CD14-positive monocyte (primary cell): ENCODE data around the gene HES2. TPM values are rescaled to one million over a fixed set of nuclear protein-coding genes. Genes with fewer than 3 reads are reported as not detected.

ENCODE experiments used
- DNase-seq, 3 donors: peaks; one replicate each; pipeline ENCODE4 v3.0.0-alpha.2; 2011 to 2022
- H2AFZ ChIP-seq: 2 replicates; pipeline ENCODE4 v1.6.0; 2012; ENCODE audit warnings: mild to moderate bottlenecking, low read depth, low read length, inconsistent platforms; ENCODE audit not compliant: insufficient read depth, poor library complexity, severe bottlenecking
- H3K27ac ChIP-seq, 2 donors: 1 replicate in 1 of 2; 2 replicates in 1 of 2; pipeline ENCODE4 v1.5.1; 2012 to 2013; ENCODE audit warnings: low read length in 2 of 2, control low read depth in 1 of 2, inconsistent platforms in 1 of 2, low read depth in 1 of 2, mild to moderate bottlenecking in 1 of 2
- H3K27me3 ChIP-seq, 2 donors: one replicate each; pipeline versions ENCODE4 v1.6.0 to v1.6.1; 2011 to 2013; ENCODE audit warnings: low read length in 2 of 2; ENCODE audit not compliant: control insufficient read depth in 2 of 2, insufficient read depth in 2 of 2
- H3K36me3 ChIP-seq, 2 donors: replicated peaks in 1 of 2; 1 replicate in 1 of 2; 2 replicates in 1 of 2; pipeline versions ENCODE4 v1.5.1 to v1.6.1; 2012 to 2013; ENCODE audit warnings: low read length in 2 of 2, control low read depth in 1 of 2, inconsistent platforms in 1 of 2, mild to moderate bottlenecking in 1 of 2; ENCODE audit not compliant: insufficient read depth in 2 of 2, control insufficient read depth in 1 of 2
- H3K4me1 ChIP-seq, 2 donors: 1 replicate in 1 of 2; 2 replicates in 1 of 2; pipeline versions ENCODE4 v1.5.1 to v1.6.1; 2012 to 2013; ENCODE audit warnings: low read length in 2 of 2, control low read depth in 1 of 2, inconsistent platforms in 1 of 2, mild to moderate bottlenecking in 1 of 2, moderate library complexity in 1 of 2; ENCODE audit not compliant: insufficient read depth in 2 of 2, control insufficient read depth in 1 of 2
- H3K4me2 ChIP-seq: replicated peaks from 2 replicates; pipeline ENCODE3; 2012; ENCODE audit warnings: low read length, moderate library complexity, mild to moderate bottlenecking; ENCODE audit not compliant: poor library complexity, severe bottlenecking; ENCODE audit errors: extremely low read depth
- H3K4me3 ChIP-seq, 3 experiments: fragments of 200-600 bp in 1 of 3; sonication (generic) in 1 of 3; replicated peaks in 1 of 3; 1 replicate in 2 of 3; 2 replicates in 1 of 3; pipeline ENCODE4 v1.5.1; 2011 to 2013; ENCODE audit warnings: low read length in 3 of 3, mild to moderate bottlenecking in 3 of 3, control low read depth in 2 of 3, low read depth in 2 of 3, inconsistent platforms in 1 of 3, moderate library complexity in 1 of 3
- H3K79me2 ChIP-seq: 2 replicates; pipeline ENCODE4 v1.6.0; 2012; ENCODE audit warnings: mild to moderate bottlenecking, control low read depth, inconsistent platforms, low read length, moderate library complexity; ENCODE audit not compliant: insufficient read depth
- H3K9ac ChIP-seq: 2 replicates; pipeline ENCODE4 v1.6.0; 2017; ENCODE audit warnings: low read length, mild to moderate bottlenecking; ENCODE audit not compliant: insufficient read depth, poor library complexity, severe bottlenecking
- H3K9me3 ChIP-seq, 2 donors: replicated peaks in 1 of 2; 1 replicate in 1 of 2; 2 replicates in 1 of 2; pipeline versions ENCODE4 v1.5.1 to v1.6.1; 2012 to 2013; ENCODE audit warnings: low read length in 2 of 2, control low read depth in 1 of 2; ENCODE audit not compliant: control insufficient read depth in 1 of 2, insufficient read depth in 1 of 2
- H4K20me1 ChIP-seq: 2 replicates; pipeline ENCODE4 v1.6.0; 2012; ENCODE audit warnings: mild to moderate bottlenecking, low read length, control low read depth, moderate library complexity; ENCODE audit not compliant: insufficient read depth
- H3K27ac Mint-ChIP-seq, 7 donors: one replicate each; pipeline ENCODE4 v1.8.0; 2020; ENCODE audit warnings: mild to moderate bottlenecking in 7 of 7, mixed read lengths in 7 of 7, moderate library complexity in 6 of 7, inconsistent platforms in 2 of 7
- H3K27me3 Mint-ChIP-seq, 3 donors: one replicate each; pipeline ENCODE4 v1.8.0; 2021 to 2022; ENCODE audit warnings: low read depth in 3 of 3, mild to moderate bottlenecking in 3 of 3, mixed read lengths in 3 of 3, moderate library complexity in 3 of 3, inconsistent platforms in 1 of 3
- H3K36me3 Mint-ChIP-seq, 2 donors: one replicate each; pipeline ENCODE4 v1.8.0; 2020; ENCODE audit warnings: mixed read lengths in 2 of 2, inconsistent platforms in 1 of 2, mild to moderate bottlenecking in 1 of 2
- H3K4me1 Mint-ChIP-seq: one replicate; pipeline ENCODE4 v1.8.0; 2020; ENCODE audit warnings: mild to moderate bottlenecking, mixed read lengths
- H3K4me3 Mint-ChIP-seq, 2 donors: one replicate each; pipeline ENCODE4 v1.8.0; 2020; ENCODE audit warnings: mild to moderate bottlenecking in 2 of 2, mixed read lengths in 2 of 2, moderate library complexity in 1 of 2
- H3K9me3 Mint-ChIP-seq, 7 donors: one replicate each; pipeline ENCODE4 v1.8.0; 2020 to 2022; ENCODE audit warnings: mixed read lengths in 7 of 7, mild to moderate bottlenecking in 6 of 7, moderate library complexity in 6 of 7, inconsistent platforms in 2 of 7
- CTCF ChIP-seq: fragments of 200-600 bp; IDR thresholded peaks from one replicate; pipeline ENCODE4 v1.8.0; 2022; ENCODE audit warnings: antibody characterized with exemption, mild to moderate bottlenecking
- WGBS: methylation state at CpG from one replicate; pipeline ENCODE4 v1.1.5; 2013; ENCODE audit warnings: missing lambda C conversion rate; ENCODE audit not compliant: insufficient coverage; 5-methylcytosine and 5-hydroxymethylcytosine counted together
- intact Hi-C, 2 donors: fragments of 100-400 bp; cut with micrococcal nuclease; formaldehyde crosslinking; loops; one replicate each; pipeline versions ENCODE4 v1.15.0 to v1.15.1; 2023
- polyA plus RNA-seq, 3 donors: library from polyadenylated mRNA; depleted of rRNA in 1 of 3; unstranded in 2 of 3; stranded (reverse) in 1 of 3; fragments of 300-500 nt in 2 of 3; fragments of >200 nt in 1 of 3; fragmentation: Illumina TruSeq in 2 of 3; gene quantifications; 1 replicate in 2 of 3; 2 replicates in 1 of 3; pipeline ENCODE4 v1.2.3, GENCODE V29; 2012 to 2021

HES2 gene
- polyA plus RNA-seq, 3 donors, result not detected

GRCh38 chr1:6465461-6466005, 45.8 kb upstream of the HES2 start:
- H3K36me3 ChIP-seq, result no peaks in the 10 kb centered on the region
- peaks cover 0 to 34% of the 10 kb centered on the region in 2 donors for H3K27me3 ChIP-seq
- no peak overlapping the region for H3K9ac ChIP-seq
- Mint-ChIP-seq H3K9me3 (peaks cover 0 to 6% (median 0%) of the 10 kb centered on the region in 7 donors), H3K4me3 (peak overlapping the region; percentile 51 to 70), H3K27ac (no peak overlapping the region), H3K4me1 (peaks cover 3% of the 10 kb centered on the region), H3K36me3 (no peaks in the 10 kb centered on the region), H3K27me3 (peaks cover 24 to 49% (median 36%) of the 10 kb centered on the region in 3 donors)
- peak overlapping the region; percentile 33 for H3K4me2 ChIP-seq
- H4K20me1 ChIP-seq, result no peaks in the 10 kb centered on the region
- no peak for DNase-seq
- H3K4me1 ChIP-seq, result no peaks in the 10 kb centered on the region
- 5% methylated on average over 14 of the region's 21 CpGs for WGBS
- H3K79me2 ChIP-seq, result no peaks in the 10 kb centered on the region
- peak overlapping the region in 1 of 3 experiments; percentile 32 for H3K4me3 ChIP-seq
- intact Hi-C loops, result no loop called here
- H3K9me3 ChIP-seq, result no peaks in the 10 kb centered on the region
- H3K27ac ChIP-seq, result no peak overlapping the region
- no peak for TF ChIP-seq CTCF
- no peak overlapping the region for H2AFZ ChIP-seq

- peaks cover 0 to 6% (median 0%) of the 10 kb centered on the region in 7 donors for H3K9me3 Mint-ChIP-seq
- no peak overlapping the region for H3K27ac Mint-ChIP-seq
- H3K4me3 ChIP-seq, result no peak overlapping the region
- peaks cover 0 to 40% of the 10 kb centered on the region in 2 donors for H3K27me3 ChIP-seq
- intact Hi-C loops, result no loop called here
- no peaks in the 10 kb centered on the region for H3K36me3 Mint-ChIP-seq
- H3K4me1 ChIP-seq, result no peaks in the 10 kb centered on the region
- TF ChIP-seq CTCF, result no peak
- H3K4me1 Mint-ChIP-seq, result peaks cover 3% of the 10 kb centered on the region
- no peak overlapping the region for H3K4me2 ChIP-seq
- no peaks in the 10 kb centered on the region for H3K79me2 ChIP-seq
- H4K20me1 ChIP-seq, result no peaks in the 10 kb centered on the region
- H3K27ac ChIP-seq, result no peak overlapping the region
- H2AFZ ChIP-seq, result no peak overlapping the region
- no peak for DNase-seq
- no peak overlapping the region for H3K9ac ChIP-seq
- H3K9me3 ChIP-seq, result no peaks in the 10 kb centered on the region
- H3K27me3 Mint-ChIP-seq, result peaks cover 30 to 55% (median 41%) of the 10 kb centered on the region in 3 donors
- H3K4me3 Mint-ChIP-seq, result peak overlapping the region in 1 of 2 donors; percentile 42
- H3K36me3 ChIP-seq, result no peaks in the 10 kb centered on the region
- WGBS, result 83% methylated on average over 5 of the region's 5 CpGs
These were observed 45.2 kb upstream of the HES2 start for GRCh38 chr1:6464915-6465314.
